ENCODE measurements around the gene IMMP2L. TPM values are rescaled to one million over a fixed set of nuclear protein-coding genes. Genes with fewer than 3 reads are reported as not detected.

The IMMP2L gene
- total RNA-seq, 4 donors from 2014 or later: 12.4 to 31.7 (median 22.8) TPM

DNA sequence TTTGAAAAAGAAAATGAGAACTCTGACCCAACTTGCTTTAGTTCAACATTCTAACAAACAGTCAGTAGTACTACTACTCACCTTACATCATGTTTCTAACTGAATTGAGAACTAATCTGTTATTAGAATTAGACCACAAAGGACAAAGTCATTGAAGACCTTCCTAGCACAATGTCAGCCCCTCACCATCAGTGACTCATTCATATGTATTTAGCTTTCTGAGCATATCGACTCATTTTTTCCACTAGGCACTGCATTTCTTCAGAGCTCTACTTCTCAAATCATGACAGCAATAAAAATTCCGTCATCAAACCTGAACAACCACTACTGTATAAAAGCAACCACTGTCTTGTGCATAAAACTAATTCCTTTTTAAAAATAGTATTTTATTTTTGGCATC lies 475.8 kb downstream of the IMMP2L start:
- ATAC-seq (ENCODE audit: low FRiP score) (no peak), DNase-seq (ENCODE audit: low spot score) (no peak)
- TF ChIP-seq, protein P1, sequence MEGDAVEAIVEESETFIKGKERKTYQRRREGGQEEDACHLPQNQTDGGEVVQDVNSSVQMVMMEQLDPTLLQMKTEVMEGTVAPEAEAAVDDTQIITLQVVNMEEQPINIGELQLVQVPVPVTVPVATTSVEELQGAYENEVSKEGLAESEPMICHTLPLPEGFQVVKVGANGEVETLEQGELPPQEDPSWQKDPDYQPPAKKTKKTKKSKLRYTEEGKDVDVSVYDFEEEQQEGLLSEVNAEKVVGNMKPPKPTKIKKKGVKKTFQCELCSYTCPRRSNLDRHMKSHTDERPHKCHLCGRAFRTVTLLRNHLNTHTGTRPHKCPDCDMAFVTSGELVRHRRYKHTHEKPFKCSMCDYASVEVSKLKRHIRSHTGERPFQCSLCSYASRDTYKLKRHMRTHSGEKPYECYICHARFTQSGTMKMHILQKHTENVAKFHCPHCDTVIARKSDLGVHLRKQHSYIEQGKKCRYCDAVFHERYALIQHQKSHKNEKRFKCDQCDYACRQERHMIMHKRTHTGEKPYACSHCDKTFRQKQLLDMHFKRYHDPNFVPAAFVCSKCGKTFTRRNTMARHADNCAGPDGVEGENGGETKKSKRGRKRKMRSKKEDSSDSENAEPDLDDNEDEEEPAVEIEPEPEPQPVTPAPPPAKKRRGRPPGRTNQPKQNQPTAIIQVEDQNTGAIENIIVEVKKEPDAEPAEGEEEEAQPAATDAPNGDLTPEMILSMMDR (IDR thresholded peaks at IDR 0.05): no peak

DNA sequence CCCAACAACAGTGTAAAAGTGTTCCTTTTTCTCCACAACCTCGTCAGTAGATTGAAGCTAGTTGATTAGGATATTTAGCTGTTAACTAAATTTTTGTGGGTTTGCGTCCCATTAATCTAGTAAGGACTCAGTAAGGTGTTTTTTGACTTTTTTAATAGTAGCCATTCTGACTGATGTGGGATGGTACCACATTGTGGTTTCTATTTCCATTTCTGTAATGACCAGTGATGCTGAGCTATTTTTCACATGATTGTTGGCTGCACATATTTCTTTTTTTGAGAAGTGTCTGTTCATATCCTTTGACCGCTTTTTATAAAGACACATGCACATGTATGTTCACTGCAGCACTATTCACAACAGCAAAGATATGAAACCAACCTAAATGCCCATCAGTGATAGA lies 476.9 kb downstream of the IMMP2L start:
- TF ChIP-seq, protein P1 (IDR thresholded peaks at IDR 0.05): no peak
- ATAC-seq (ENCODE audit: low FRiP score) (no peak), DNase-seq (ENCODE audit: low spot score) (no peak)

DNA sequence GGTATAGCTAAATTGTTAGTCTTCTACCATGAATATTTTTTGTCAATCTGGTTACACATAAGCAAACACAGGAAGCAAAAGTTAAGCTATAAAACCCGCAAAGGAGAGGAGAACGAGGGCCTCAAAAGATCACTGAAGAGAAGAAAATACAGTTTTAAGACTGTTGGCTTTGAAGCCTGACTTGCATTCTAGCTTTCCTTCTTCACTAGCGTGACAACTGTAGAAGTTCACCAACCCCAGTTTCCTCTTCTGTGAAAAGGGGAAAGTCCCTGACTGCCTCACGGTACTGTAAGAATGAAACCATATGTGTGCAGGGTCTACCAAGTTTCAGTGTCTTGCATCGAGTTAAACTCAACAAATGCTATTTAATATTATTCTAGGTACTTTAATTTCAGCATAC lies 478.9 kb downstream of the IMMP2L start:
- TF ChIP-seq, protein P1 (IDR thresholded peaks at IDR 0.05): no peak
- DNase-seq (ENCODE audit: low spot score) (no peak), ATAC-seq (ENCODE audit: low FRiP score) (no peak)

DNA sequence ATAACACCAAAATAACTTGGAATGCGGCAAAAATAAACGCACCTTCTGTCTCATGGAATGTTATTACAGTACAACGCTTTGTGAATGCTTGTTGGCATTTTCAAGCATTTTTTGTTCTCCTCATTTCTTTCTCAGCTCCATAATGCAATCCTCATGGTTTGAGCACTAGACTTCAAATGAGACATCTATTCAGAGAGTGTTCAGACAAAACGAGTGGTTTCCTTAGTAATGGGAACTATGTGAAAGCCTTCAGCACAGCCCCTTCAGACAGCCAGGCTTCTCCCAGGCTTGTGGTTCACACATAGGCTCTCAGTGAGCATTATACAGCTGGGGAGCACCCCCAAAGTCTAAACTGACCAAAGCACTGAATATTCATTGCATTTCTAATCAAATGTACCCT lies 479.9 kb downstream of the IMMP2L start:
- TF ChIP-seq, protein P1 (IDR thresholded peaks at IDR 0.05): no peak
- ATAC-seq (ENCODE audit: low FRiP score) (no peak), DNase-seq (ENCODE audit: low spot score) (no peak)

DNA sequence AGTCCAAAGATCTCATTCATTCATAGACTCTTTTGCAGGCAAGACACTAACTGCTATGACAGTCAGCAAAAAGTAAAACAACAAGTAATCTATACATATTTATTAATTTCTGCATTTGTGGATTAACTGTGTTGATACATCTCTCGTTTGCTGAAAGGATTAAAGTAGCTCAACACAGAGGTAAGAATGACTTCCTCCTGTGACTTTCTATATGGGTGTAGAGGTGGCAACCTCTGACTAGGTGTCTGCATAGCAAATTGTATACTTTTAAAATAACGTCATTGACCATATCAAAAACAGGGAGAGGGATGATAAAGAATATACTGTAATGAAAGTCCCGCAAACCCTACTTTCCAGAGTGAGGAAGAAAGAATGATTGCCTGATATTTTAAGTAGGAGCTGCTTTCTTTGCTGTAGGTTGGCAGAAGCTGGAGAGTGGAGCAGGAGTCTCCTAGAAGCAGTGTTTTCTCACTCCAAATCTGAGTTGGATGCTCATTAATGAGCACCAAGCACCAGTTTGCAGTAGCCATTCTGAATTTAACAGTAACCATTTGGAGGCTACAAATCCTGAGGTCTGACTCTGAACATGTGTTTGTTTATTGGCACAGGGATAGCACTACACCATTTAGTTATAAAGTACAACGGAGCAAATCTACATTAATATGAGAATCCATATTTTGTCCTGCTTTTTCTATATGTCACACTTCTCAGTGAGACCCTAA lies 480.6 kb downstream of the IMMP2L start:
- DNase-seq (ENCODE audit: low spot score) (no peak), ATAC-seq (ENCODE audit: low FRiP score) (no peak)
- TF ChIP-seq, protein P1 (IDR thresholded peaks at IDR 0.05): no peak

DNA sequence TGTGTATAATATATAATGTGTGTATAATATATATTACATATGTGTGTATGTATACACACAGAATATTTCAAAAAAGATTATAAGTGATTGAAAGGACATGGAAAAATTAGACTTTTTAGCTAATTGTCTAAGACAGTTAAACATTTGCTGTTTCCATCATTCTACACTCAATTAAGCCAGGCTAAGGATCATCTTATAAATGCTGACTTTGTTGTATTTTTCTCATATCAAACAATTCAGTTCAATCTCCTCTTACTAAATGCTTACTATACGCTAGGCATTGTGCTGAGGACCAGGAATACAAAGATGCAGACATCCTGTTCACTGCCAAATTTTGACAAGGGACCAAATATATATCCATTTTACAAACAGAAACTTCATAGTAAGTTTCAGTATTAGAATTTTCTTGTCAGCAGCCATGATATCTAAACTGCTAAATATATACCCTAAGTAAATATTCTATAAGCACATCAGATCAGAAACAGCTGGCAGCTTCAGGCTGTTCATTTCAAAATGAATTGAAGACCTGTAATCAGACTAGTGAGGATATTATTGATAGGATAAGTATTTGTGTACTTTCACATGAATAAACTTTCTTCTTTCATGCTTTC lies 481.7 kb downstream of the IMMP2L start:
- no peak for ATAC-seq (ENCODE audit: low FRiP score)
- DNase-seq (ENCODE audit: low spot score): no peak
- TF ChIP-seq, protein P1 (IDR thresholded peaks at IDR 0.05): no peak

DNA sequence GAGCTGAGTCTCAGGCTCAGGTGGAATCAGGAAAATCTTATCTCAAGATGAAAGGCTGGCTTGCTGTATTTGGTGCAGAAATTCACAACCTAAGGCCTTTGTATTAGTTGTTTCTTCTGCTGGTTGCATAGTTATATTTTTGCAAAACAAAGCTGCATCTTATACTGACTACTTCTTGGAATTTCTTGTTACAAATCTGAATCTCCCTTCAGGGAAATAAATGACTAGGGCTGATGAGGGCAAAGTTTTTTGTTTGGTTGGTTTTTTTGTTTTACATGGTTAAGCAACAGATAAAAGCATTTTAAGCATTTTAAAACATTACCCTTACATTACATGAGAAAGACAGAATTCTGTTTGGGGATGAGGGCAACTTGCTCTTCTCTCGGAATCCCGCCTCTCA lies 485.3 kb downstream of the IMMP2L start:
- ATAC-seq (ENCODE audit: low FRiP score): no peak
- TF ChIP-seq, protein P1 (IDR thresholded peaks at IDR 0.05): no peak
- DNase-seq (ENCODE audit: low spot score): no peak
